K562 (cell line): ENCODE data around the gene KDM2A.

Source experiments
- E2F8 ChIP-seq: fragments of 450-650 bp; IDR thresholded peaks from 2 replicates; pipeline ENCODE4 v1.7.1; 2018; ENCODE audit warnings: mild to moderate bottlenecking, low read depth; ENCODE audit not compliant: partially characterized antibody
- EHMT2 ChIP-seq: fragments of 450-650 bp; IDR thresholded peaks from 2 replicates; pipeline ENCODE4 v1.6.1; 2018; ENCODE audit warnings: antibody characterized with exemption
- TBL1XR1 ChIP-seq, 2 experiments: IDR thresholded peaks; 2 replicates each; pipeline ENCODE4 v1.6.1; 2012; ENCODE audit warnings: improper control_type of control experiment in 2 of 2, low read length in 2 of 2, mild to moderate bottlenecking in 1 of 2
- ZBTB12 ChIP-seq: fragments of 250-450 bp; sonication (Bioruptor Pico); IDR thresholded peaks from 2 replicates; pipeline ENCODE4 v1.4.0; 2020

- TF ChIP-seq TBL1XR1 (IDR thresholded peaks at IDR 0.05; ENCODE audit: low read length in 2 of 2) = no peak
- no peak for TF ChIP-seq EHMT2
- no peak for TF ChIP-seq ZBTB12
- no peak for TF ChIP-seq E2F8
Measured at GRCh38 chr11:67227726-67228125, 108.7 kb downstream of the KDM2A start.
